ENCODE results near the gene UBR3. TPM values are rescaled to one million over a fixed set of nuclear protein-coding genes. Genes with fewer than 3 reads are reported as not detected.
A peak's percentile ranks its signal among the peaks of the same experiment; 100 is the strongest.

The UBR3 gene
- total and polyA plus RNA-seq, 2 of the 4 experiments (the other 2 are of a cell fraction): 10.0 to 33.9 TPM

GRCh38 chr2:169900686-169901085 lies 73.4 kb downstream of the UBR3 start:
- no peak overlapping the region for H3K4ac ChIP-seq (ENCODE audit: low read depth, low read length)
- no peak overlapping the region for H3K4me2 ChIP-seq (ENCODE audit: low read depth, low read length)
- no peak overlapping the region for H3K27ac ChIP-seq (ENCODE audit: insufficient read depth, low read length)
- no peak overlapping the region for H3K4me3 ChIP-seq (ENCODE audit: insufficient read depth, low read depth, low read length)
- no peaks in the 10 kb centered on the region for H3K4me1 ChIP-seq (ENCODE audit: control insufficient read depth, insufficient read depth, low read length)
- in situ Hi-C loops (cut with MboI; ENCODE audit: low sequenced_read_pairs) (no loop called here), dilution Hi-C loops (cut with HindIII; ENCODE audit: low sequenced_read_pairs, unreplicated experiment) (no loop called here), intact Hi-C loops (cut with micrococcal nuclease) (no loop called here)
- H4K8ac ChIP-seq (ENCODE audit: low read depth in 2 of 2, low read length in 2 of 2): no peak overlapping the region
- H3K27me3 ChIP-seq (ENCODE audit: control insufficient read depth, insufficient read depth, low read length): no peaks in the 10 kb centered on the region
- H3K9me3 ChIP-seq (ENCODE audit: control insufficient read depth, insufficient read depth, low read length): no peaks in the 10 kb centered on the region
- H2BK20ac ChIP-seq (ENCODE audit: low read depth, low read length): no peak overlapping the region
- H2BK120ac ChIP-seq (ENCODE audit: low read depth, low read length): no peak overlapping the region
- ChIA-PET CTCF (interaction anchor here (1.0 kb wide), 1 partner anchor 76 kb away, joined by 4 read pairs; the partner anchor contains the start of gene METTL5), POLR2A (ENCODE audit: unreplicated experiment) (no interaction called here)
- no peaks in the 10 kb centered on the region for H4K20me1 ChIP-seq (ENCODE audit: insufficient read depth, low read length)
- H3K9ac ChIP-seq (ENCODE audit: low read depth, low read length): no peak overlapping the region
- no peak overlapping the region for H4K91ac ChIP-seq (ENCODE audit: insufficient read depth, low read depth, low read length)
- no peak overlapping the region for H3K14ac ChIP-seq (replicated peaks; ENCODE audit: low read depth, low read length)
- peaks cover 0 to under 1% of the 10 kb centered on the region in 2 experiments; a peak in 1 of 4 replicates for H3K79me1 ChIP-seq (ENCODE audit: low read depth in 1 of 2, low read length in 2 of 2)
- TF ChIP-seq ELK1 (IDR thresholded peaks at IDR 0.05; ENCODE audit: borderline replicate concordance, low read depth, low read length) (no peak), CEBPB (IDR thresholded peaks at IDR 0.05; ENCODE audit: low read depth, low read length) (no peak), POLR2A (IDR thresholded peaks at IDR 0.05; ENCODE audit: low read depth, low read length) (no peak), CTCF (conservative IDR thresholded peaks at IDR 0.05; ENCODE audit: low read depth, low read length) (no peak), CHD1 (IDR thresholded peaks at IDR 0.05; ENCODE audit: low read depth, low read length) (no peak), MAZ (IDR thresholded peaks at IDR 0.05; ENCODE audit: borderline replicate concordance, low read depth, low read length) (no peak), FOS (IDR thresholded peaks at IDR 0.05; ENCODE audit: low read depth, low read length) (no peak), RCOR1 (IDR thresholded peaks at IDR 0.05; ENCODE audit: insufficient replicate concordance, low read length) (no peak), RAD21 (IDR thresholded peaks at IDR 0.05; ENCODE audit: low read length) (no peak), USF2 (IDR thresholded peaks at IDR 0.05; ENCODE audit: low read depth, low read length) (no peak), BHLHE40 (IDR thresholded peaks at IDR 0.05; ENCODE audit: low read depth, low read length) (no peak), MAFK (IDR thresholded peaks at IDR 0.05; ENCODE audit: low read depth, low read length) (no peak), RFX5 (IDR thresholded peaks at IDR 0.05; ENCODE audit: low read depth, low read length) (no peak), SMC3 (IDR thresholded peaks at IDR 0.05; ENCODE audit: low read depth, low read length) (no peak), MXI1 (IDR thresholded peaks at IDR 0.05; ENCODE audit: borderline replicate concordance, low read depth, low read length) (no peak)
- no peak overlapping the region for H3K56ac ChIP-seq (ENCODE audit: extremely low read depth, insufficient read depth, low read length)
- DNase-seq (peak; percentile 28), ATAC-seq (ENCODE audit: low read depth) (no peak)
- no peaks in the 10 kb centered on the region for H3K36me3 ChIP-seq (ENCODE audit: control insufficient read depth, insufficient read depth, low read length)
- no peak overlapping the region for H2AK5ac ChIP-seq (ENCODE audit: low read depth, low read length)
- BruUV-seq (replicated peaks): no TSS peak
- no peak overlapping the region for H2AFZ ChIP-seq (replicated peaks; ENCODE audit: low read length, poor library complexity)
- no peak overlapping the region for H2BK15ac ChIP-seq (ENCODE audit: low read depth, low read length)
- no peak overlapping the region for H2BK5ac ChIP-seq (ENCODE audit: low read depth, low read length, poor library complexity, severe bottlenecking)
- no peak overlapping the region for H3K18ac ChIP-seq (ENCODE audit: low read depth, low read length)
- H3K9me1 ChIP-seq (ENCODE audit: insufficient read depth, low read length): no peaks in the 10 kb centered on the region
- H2AK9ac ChIP-seq (replicated peaks; ENCODE audit: low read depth, low read length, poor library complexity): no peak overlapping the region
- no peak overlapping the region for H4K5ac ChIP-seq (ENCODE audit: low read depth, low read length)
- WGBS, 2 experiments (ENCODE audit: extremely low coverage in 2 of 2, insufficient read length in 1 of 2): 100% methylated on average over 1 of the region's 3 CpGs; no CpG with 5 or more reads in 1 of the 2 experiments
- H3K23ac ChIP-seq (ENCODE audit: low read depth, low read length): no peak overlapping the region
